PC-3 (cell line): Measurements from ENCODE around the gene PKN1.
"Not testable (repeated sequence)": the region's sequence is repeated elsewhere in the genome, so short reads cannot be mapped to it uniquely, and the experiment has no call there.

ENCODE experiments used
- EZH2 ChIP-seq: fragments of 300-600 bp; sonication (generic); IDR thresholded peaks from one replicate; pipeline ENCODE4 v1.6.1; 2017; ENCODE audit warnings: antibody characterized with exemption, mild to moderate bottlenecking, low read length; ENCODE audit not compliant: unreplicated experiment
- EZH2phosphoT487 ChIP-seq: fragments of 300-600 bp; sonication (generic); IDR thresholded peaks from 2 replicates; pipeline ENCODE4 v1.6.1; 2018; ENCODE audit warnings: mild to moderate bottlenecking, antibody characterized with exemption, low read length, borderline replicate concordance
- TF ChIP-seq, protein P1 (sequence below): fragments of 300-600 bp; sonication (generic); conservative IDR thresholded peaks from 2 replicates; pipeline ENCODE4 v1.5.1; 2017; ENCODE audit warnings: antibody characterized with exemption, low read depth, mild to moderate bottlenecking, low read length

DNA sequence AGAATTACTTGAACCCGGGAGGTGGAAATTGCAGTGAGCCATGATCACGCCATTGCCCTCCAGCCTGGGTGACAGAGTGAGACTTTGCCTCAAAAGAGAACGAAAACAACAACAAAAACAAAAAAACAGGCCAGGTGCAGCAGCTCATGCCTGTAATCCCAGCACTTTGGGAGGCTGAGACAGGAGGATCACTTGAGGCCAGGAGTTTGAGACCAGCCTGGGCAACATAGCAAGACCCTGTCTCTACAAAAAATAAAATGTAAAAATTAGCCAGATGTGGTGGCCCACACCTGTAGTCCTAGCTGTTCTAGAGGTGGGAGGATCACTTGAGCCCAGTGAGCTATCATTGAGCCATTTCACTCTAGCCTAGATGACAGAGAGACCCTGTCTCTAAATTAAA lies 19.2 kb downstream of the PKN1 start:
- TF ChIP-seq, protein P1, sequence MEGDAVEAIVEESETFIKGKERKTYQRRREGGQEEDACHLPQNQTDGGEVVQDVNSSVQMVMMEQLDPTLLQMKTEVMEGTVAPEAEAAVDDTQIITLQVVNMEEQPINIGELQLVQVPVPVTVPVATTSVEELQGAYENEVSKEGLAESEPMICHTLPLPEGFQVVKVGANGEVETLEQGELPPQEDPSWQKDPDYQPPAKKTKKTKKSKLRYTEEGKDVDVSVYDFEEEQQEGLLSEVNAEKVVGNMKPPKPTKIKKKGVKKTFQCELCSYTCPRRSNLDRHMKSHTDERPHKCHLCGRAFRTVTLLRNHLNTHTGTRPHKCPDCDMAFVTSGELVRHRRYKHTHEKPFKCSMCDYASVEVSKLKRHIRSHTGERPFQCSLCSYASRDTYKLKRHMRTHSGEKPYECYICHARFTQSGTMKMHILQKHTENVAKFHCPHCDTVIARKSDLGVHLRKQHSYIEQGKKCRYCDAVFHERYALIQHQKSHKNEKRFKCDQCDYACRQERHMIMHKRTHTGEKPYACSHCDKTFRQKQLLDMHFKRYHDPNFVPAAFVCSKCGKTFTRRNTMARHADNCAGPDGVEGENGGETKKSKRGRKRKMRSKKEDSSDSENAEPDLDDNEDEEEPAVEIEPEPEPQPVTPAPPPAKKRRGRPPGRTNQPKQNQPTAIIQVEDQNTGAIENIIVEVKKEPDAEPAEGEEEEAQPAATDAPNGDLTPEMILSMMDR = not testable (repeated sequence)
- not testable (repeated sequence) for TF ChIP-seq EZH2phosphoT487, EZH2
